SH-SY5Y (cell line): ENCODE results near the gene KRT39.

Experiments
- GATA2 ChIP-seq: IDR thresholded peaks from 2 replicates; pipeline ENCODE4 v1.6.1; 2011; ENCODE audit warnings: mild to moderate bottlenecking, low read depth, low read length
- GATA3 ChIP-seq: IDR thresholded peaks from 2 replicates; pipeline ENCODE4 v1.6.1; 2011; ENCODE audit warnings: low read depth, mild to moderate bottlenecking, low read length, moderate library complexity

The KRT39 gene

GRCh38 chr17:40912486-40913210 is 54.1 kb downstream of the KRT39 start:
- TF ChIP-seq GATA3 (no peak), GATA2 (no peak)

GRCh38 chr17:40910441-40910841 is 56.3 kb downstream of the KRT39 start:
- TF ChIP-seq GATA2: no peak
- TF ChIP-seq GATA3: no peak

- TF ChIP-seq GATA3 (no peak), GATA2 (no peak)
Observed at GRCh38 chr17:40909755-40910154, 57.0 kb downstream of the KRT39 start.

GRCh38 chr17:40909351-40909750 is 57.4 kb downstream of the KRT39 start:
- TF ChIP-seq GATA2 (no peak), GATA3 (no peak)
